C4-2B (cell line): ENCODE results near the gene ABCB4.

Experiments used
- CTCF ChIP-seq: fragments of 450-650 bp; conservative IDR thresholded peaks from 2 replicates; pipeline ENCODE4 v1.5.1; 2017; ENCODE audit warnings: mild to moderate bottlenecking
- ZFX ChIP-seq: fragments of 450-650 bp; IDR thresholded peaks from 2 replicates; pipeline ENCODE4 v1.6.1; 2017

GRCh38 chr7:87356448-87356847 lies 119.0 kb downstream of the ABCB4 start:
- TF ChIP-seq CTCF (no peak), ZFX (no peak)
